Vagina (tissue), 2 donors: ENCODE measurements around the gene SPOCK1.

Source experiments
- CTCF ChIP-seq, 3 experiments: fragments of 450-650 bp in 2 of 3; fragments of 200-600 bp in 1 of 3; sonication (generic) in 1 of 3; IDR thresholded peaks; one replicate each; pipeline ENCODE4 v1.5.1; 2017 to 2019; ENCODE audit warnings: antibody characterized with exemption in 3 of 3, mild to moderate bottlenecking in 2 of 3, moderate library complexity in 2 of 3
- POLR2A ChIP-seq, 2 donors: fragments of 450-650 bp; IDR thresholded peaks; one replicate each; pipeline ENCODE4 v1.6.1; 2017; ENCODE audit warnings: antibody characterized with exemption in 2 of 2, mild to moderate bottlenecking in 2 of 2, moderate library complexity in 2 of 2
- POLR2AphosphoS5 ChIP-seq, 2 donors: sonication (generic); formaldehyde crosslinking; IDR thresholded peaks; one replicate each; pipeline ENCODE4 v1.9.0; 2017; ENCODE audit warnings: antibody characterized with exemption in 2 of 2, mild to moderate bottlenecking in 2 of 2, low read depth in 1 of 2; ENCODE audit not compliant: insufficient read depth in 1 of 2

- TF ChIP-seq POLR2AphosphoS5 (IDR thresholded peaks at IDR 0.05; ENCODE audit: insufficient read depth in 1 of 2, low read depth in 1 of 2) (no peak), CTCF (IDR thresholded peaks at IDR 0.05) (no peak), POLR2A (IDR thresholded peaks at IDR 0.05) (no peak)
These were observed 411.0 kb downstream of the SPOCK1 start for GRCh38 chr5:137088175-137088574.
